Measurements from ENCODE around the gene GLI1. TPM values are rescaled to one million over a fixed set of nuclear protein-coding genes. Genes with fewer than 3 reads are reported as not detected.

GLI1 gene
- total RNA-seq, 1 donor from 2014 or later, result 0.26 TPM

DNA sequence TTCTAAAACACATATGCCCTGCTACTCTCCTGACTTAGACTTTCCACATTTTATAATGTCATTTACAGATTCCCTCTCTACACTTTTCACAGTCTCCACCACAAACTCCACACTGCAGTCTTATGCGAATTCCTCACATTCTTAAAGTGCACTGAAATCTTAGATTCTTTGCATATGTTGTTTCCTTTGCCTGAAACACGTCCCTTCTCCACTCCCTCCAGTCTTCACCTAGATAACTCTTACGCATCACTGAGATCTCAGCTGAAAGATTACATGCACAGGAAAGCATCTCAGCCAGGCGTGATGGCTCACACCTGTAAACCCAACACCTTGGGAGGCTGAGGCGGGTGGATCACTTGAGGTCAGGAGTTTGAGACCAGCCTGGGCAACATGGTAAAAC, 23.9 kb downstream of the GLI1 start:
- no peaks in the 10 kb centered on the region for H3K36me3 ChIP-seq (ENCODE audit: control insufficient read depth, insufficient read depth, low read length)
- TF ChIP-seq, protein P1, sequence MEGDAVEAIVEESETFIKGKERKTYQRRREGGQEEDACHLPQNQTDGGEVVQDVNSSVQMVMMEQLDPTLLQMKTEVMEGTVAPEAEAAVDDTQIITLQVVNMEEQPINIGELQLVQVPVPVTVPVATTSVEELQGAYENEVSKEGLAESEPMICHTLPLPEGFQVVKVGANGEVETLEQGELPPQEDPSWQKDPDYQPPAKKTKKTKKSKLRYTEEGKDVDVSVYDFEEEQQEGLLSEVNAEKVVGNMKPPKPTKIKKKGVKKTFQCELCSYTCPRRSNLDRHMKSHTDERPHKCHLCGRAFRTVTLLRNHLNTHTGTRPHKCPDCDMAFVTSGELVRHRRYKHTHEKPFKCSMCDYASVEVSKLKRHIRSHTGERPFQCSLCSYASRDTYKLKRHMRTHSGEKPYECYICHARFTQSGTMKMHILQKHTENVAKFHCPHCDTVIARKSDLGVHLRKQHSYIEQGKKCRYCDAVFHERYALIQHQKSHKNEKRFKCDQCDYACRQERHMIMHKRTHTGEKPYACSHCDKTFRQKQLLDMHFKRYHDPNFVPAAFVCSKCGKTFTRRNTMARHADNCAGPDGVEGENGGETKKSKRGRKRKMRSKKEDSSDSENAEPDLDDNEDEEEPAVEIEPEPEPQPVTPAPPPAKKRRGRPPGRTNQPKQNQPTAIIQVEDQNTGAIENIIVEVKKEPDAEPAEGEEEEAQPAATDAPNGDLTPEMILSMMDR (IDR thresholded peaks at IDR 0.05; ENCODE audit: insufficient read depth, low read length, severe bottlenecking), result no peak
- no peak for FAIRE-seq
- peaks cover 4% of the 10 kb centered on the region for H3K27me3 ChIP-seq (ENCODE audit: control insufficient read depth, insufficient read depth, low read length)
- H3K4me3 ChIP-seq (ENCODE audit: low read depth, low read length), result no peak overlapping the region
- no peak for DNase-seq (ENCODE audit: low read depth)

DNA sequence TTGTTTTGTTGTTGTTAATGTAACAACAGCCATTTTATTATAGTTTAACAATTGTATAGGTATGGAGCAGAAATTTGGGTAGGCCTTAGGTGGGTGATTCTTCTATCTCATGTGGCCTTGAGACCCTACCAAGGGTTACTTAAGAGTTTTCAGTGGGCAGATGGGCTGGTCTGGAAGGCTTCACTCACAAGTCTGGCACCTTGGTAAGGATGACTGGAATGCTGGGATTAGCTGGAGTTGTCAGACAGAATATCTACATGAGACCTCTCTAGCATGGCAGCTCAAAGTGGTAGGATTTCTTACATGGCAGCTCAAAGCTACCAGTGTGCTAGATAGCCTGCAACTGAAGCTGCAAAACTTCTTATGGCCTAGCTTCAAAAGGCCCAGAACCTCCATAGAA, 26.1 kb downstream of the GLI1 start:
- DNase-seq (ENCODE audit: low read depth) (no peak), FAIRE-seq (no peak)

DNA sequence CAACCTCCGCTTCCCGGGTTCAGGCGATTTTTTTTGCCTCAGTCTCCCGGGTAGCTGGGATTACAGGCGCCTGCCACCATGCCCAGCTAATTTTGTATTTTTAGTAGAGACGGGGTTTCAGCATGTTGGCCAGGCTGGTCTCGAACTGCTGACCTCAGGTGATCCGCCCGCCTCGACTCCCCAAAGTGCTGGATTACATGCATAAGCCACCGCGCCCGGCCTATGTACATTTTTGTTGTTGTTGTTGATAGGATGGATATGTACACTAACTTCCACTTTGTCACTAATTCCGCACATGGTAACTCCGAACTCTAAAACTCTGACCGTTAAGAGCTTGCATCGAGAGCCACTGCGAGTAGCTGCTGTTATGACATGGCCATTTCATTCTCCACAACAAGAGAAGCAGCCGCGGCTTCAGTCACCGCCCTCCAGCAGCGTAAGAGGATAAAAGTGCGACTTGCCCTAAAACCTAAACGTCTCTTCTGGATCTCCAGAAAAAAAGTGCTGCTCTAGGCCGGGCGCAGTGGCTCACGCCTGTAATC, 27.5 kb downstream of the GLI1 start:
- H3K27me3 ChIP-seq (ENCODE audit: control insufficient read depth, insufficient read depth, low read length), result no peaks in the 10 kb centered on the region
- TF ChIP-seq, protein P1 (IDR thresholded peaks at IDR 0.05; ENCODE audit: insufficient read depth, low read length, severe bottlenecking), result no peak
- DNase-seq (ENCODE audit: low read depth) (no peak), FAIRE-seq (no peak)
- no peak overlapping the region for H3K4me3 ChIP-seq (ENCODE audit: low read depth, low read length)
- peaks cover 20% of the 10 kb centered on the region for H3K36me3 ChIP-seq (ENCODE audit: control insufficient read depth, insufficient read depth, low read length)

More for the DNA sequence above, 26.1 kb downstream of the GLI1 start:
- Histone ChIP-seq H3K36me3 (ENCODE audit: control insufficient read depth, insufficient read depth, low read length) (peaks cover 15% of the 10 kb centered on the region), H3K4me3 (ENCODE audit: low read depth, low read length) (no peak overlapping the region), H3K27me3 (ENCODE audit: control insufficient read depth, insufficient read depth, low read length) (peaks cover 2% of the 10 kb centered on the region)
- TF ChIP-seq, protein P1 (IDR thresholded peaks at IDR 0.05; ENCODE audit: insufficient read depth, low read length, severe bottlenecking), result no peak

DNA sequence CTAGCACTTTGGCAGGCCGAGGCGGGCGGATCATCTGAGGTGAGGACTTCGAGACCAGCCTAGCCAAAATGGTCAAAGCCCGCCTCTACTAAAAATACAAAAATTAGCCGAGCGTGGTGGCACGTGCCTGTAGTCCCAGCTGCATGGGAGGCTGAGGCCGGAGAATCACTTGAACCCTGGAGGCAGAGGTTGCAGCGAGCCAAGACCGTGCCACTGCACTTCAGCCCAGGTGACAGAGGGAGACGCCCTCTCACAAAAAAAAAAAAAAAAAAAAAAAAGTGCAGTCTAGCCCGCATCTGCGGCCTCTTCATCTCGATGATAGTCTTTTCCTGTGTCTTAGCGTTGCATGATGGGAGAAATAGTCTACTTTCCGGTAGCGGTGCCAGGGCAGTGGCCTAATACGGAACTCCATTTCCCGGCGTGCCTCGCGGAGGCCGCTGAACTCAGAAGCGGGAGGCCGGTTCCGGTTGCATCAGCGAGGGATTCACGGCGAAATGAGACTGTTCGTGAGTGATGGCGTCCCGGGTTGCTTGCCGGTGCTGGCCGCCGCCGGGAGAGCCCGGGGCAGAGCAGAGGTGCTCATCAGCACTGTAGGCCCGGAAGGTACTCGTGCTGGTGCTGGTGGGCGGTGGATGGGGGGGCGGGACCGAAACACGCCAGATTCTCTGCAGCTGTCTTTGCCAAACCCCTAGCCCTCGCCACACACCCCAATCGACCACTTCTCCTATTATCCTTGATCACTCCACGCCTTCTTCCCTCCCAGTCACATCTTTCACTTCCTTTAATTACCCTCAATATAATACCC, 28.2 kb downstream of the GLI1 start, which contains the start of gene MARS1:
Gene MARS1 (plus strand): TSS at position 472 of the 805 bp plus-strand sequence. CDS start 23 bp downstream, at position 495.
- TF ChIP-seq, protein P1 (IDR thresholded peaks at IDR 0.05; ENCODE audit: insufficient read depth, low read length, severe bottlenecking), result peak; percentile 14
- Histone ChIP-seq H3K27me3 (ENCODE audit: control insufficient read depth, insufficient read depth, low read length) (no peaks in the 10 kb centered on the region), H3K4me3 (ENCODE audit: low read depth, low read length) (peak within 1 kb of the TSS; percentile 76), H3K36me3 (ENCODE audit: control insufficient read depth, insufficient read depth, low read length) (peaks cover 23% of the 10 kb centered on the region)
- no peak for FAIRE-seq
- peak; percentile 97 for DNase-seq (ENCODE audit: low read depth)

DNA sequence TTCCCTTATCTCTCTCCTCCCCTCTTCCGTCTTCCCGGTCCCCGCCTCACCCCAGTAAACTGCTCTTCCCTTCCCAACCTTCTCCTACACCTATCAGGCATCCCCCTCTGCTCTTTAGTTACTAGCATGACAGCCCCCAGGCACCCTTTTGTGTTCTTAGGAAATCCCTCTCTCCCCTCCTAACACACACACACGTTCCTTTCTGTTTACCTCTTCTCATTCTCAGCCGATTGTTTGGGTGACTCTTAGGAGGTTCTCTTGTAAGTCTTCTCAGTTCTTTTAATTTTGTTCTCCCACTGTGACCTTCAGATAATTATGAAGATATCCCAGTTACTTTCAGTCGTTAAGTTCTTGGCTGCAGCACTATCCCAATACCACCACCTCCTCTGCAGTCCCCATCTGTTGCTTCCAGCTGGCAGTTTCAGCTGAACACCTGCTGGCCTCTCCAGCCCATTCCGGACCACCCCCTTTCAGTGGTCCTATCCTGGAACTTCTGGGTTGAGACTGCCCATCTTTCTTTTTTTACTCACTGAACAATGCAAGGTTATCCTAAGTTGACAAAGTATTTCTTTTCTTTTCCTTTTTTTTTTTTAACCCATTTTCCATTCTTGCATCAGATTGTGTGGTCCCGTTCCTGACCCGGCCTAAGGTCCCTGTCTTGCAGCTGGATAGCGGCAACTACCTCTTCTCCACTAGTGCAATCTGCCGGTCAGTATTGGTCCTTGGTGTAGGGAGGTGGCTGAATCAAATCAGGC, 29.0 kb downstream of the GLI1 start:
- TF ChIP-seq, protein P1 (IDR thresholded peaks at IDR 0.05; ENCODE audit: insufficient read depth, low read length, severe bottlenecking), result no peak
- FAIRE-seq, result no peak
- peak overlapping the region; percentile 76 for H3K4me3 ChIP-seq (ENCODE audit: low read depth, low read length)

More for the DNA sequence above, 29.0 kb downstream of the GLI1 start:
- DNase-seq (ENCODE audit: low read depth), result no peak
- peaks cover 24% of the 10 kb centered on the region for H3K36me3 ChIP-seq (ENCODE audit: control insufficient read depth, insufficient read depth, low read length)
- H3K27me3 ChIP-seq (ENCODE audit: control insufficient read depth, insufficient read depth, low read length), result no peaks in the 10 kb centered on the region
